Measurements from ENCODE around the gene MOCS1. TPM values are rescaled to one million over a fixed set of nuclear protein-coding genes. Genes with fewer than 3 reads are reported as not detected.
A peak's percentile ranks its signal among the peaks of the same experiment; 100 is the strongest.

Gene MOCS1
- total RNA-seq: 10 to 100 TPM; 18.7 to 28.0 TPM

- Histone ChIP-seq H3K27me3 (no peaks in the 10 kb centered on the region), H3K36me3 (no peaks in the 10 kb centered on the region), H3K4me1 (peaks cover 0 to 49% of the 10 kb centered on the region in 2 donors), H3K9me3 (no peaks in the 10 kb centered on the region), H3K4me3 (peak within 1 kb of the TSS; percentile 77 to 81), H3K27ac (peak within 1 kb of the TSS; percentile 85)
- peak; percentile 85 for DNase-seq (ENCODE audit: low spot score)
- TF ChIP-seq, protein P1, sequence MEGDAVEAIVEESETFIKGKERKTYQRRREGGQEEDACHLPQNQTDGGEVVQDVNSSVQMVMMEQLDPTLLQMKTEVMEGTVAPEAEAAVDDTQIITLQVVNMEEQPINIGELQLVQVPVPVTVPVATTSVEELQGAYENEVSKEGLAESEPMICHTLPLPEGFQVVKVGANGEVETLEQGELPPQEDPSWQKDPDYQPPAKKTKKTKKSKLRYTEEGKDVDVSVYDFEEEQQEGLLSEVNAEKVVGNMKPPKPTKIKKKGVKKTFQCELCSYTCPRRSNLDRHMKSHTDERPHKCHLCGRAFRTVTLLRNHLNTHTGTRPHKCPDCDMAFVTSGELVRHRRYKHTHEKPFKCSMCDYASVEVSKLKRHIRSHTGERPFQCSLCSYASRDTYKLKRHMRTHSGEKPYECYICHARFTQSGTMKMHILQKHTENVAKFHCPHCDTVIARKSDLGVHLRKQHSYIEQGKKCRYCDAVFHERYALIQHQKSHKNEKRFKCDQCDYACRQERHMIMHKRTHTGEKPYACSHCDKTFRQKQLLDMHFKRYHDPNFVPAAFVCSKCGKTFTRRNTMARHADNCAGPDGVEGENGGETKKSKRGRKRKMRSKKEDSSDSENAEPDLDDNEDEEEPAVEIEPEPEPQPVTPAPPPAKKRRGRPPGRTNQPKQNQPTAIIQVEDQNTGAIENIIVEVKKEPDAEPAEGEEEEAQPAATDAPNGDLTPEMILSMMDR (IDR thresholded peaks at IDR 0.05): no peak
Observed at GRCh38 chr6:39934131-39934757, at the start of gene MOCS1. Gene MOCS1, minus strand, starts transcription at chr6:39934462. Its CDS starts 45 bp downstream, at chr6:39934417.

- H3K27me3 ChIP-seq: no peaks in the 10 kb centered on the region
- H3K27ac ChIP-seq: no peak overlapping the region
- TF ChIP-seq, protein P1 (IDR thresholded peaks at IDR 0.05): no peak
- no peak for DNase-seq (ENCODE audit: low spot score)
- no peaks in the 10 kb centered on the region for H3K36me3 ChIP-seq
- no peaks in the 10 kb centered on the region for H3K9me3 ChIP-seq
- H3K4me1 ChIP-seq: peaks cover 0 to 15% of the 10 kb centered on the region in 2 donors
- H3K4me3 ChIP-seq: no peak overlapping the region
Observed at GRCh38 chr6:39984051-39984450, 49.8 kb upstream of the MOCS1 start.

GRCh38 chr6:39983193-39983592 lies 48.9 kb upstream of the MOCS1 start:
- Histone ChIP-seq H3K27me3 (no peaks in the 10 kb centered on the region), H3K4me3 (no peak overlapping the region), H3K9me3 (no peaks in the 10 kb centered on the region), H3K36me3 (no peaks in the 10 kb centered on the region), H3K4me1 (peaks cover 0 to 15% of the 10 kb centered on the region in 2 donors), H3K27ac (no peak overlapping the region)
- DNase-seq (ENCODE audit: low spot score): no peak
- TF ChIP-seq, protein P1 (IDR thresholded peaks at IDR 0.05): no peak

GRCh38 chr6:39982720-39983119 lies 48.5 kb upstream of the MOCS1 start:
- H3K27ac ChIP-seq: no peak overlapping the region
- H3K27me3 ChIP-seq: no peaks in the 10 kb centered on the region
- H3K36me3 ChIP-seq: no peaks in the 10 kb centered on the region
- peaks cover 0 to 15% of the 10 kb centered on the region in 2 donors for H3K4me1 ChIP-seq
- no peak for DNase-seq (ENCODE audit: low spot score)
- H3K4me3 ChIP-seq: no peak overlapping the region
- TF ChIP-seq, protein P1 (IDR thresholded peaks at IDR 0.05): no peak
- H3K9me3 ChIP-seq: no peaks in the 10 kb centered on the region

GRCh38 chr6:39980839-39981580 lies 46.7 kb upstream of the MOCS1 start:
- TF ChIP-seq, protein P1 (IDR thresholded peaks at IDR 0.05): peak; percentile 45 to 55
- Histone ChIP-seq H3K4me1 (peaks cover 0 to 15% of the 10 kb centered on the region in 2 donors), H3K9me3 (no peaks in the 10 kb centered on the region), H3K36me3 (no peaks in the 10 kb centered on the region), H3K27me3 (no peaks in the 10 kb centered on the region), H3K27ac (peak overlapping the region in 1 of 2 donors; percentile 32), H3K4me3 (no peak overlapping the region)
- DNase-seq (ENCODE audit: low spot score): no peak
